Thymus (tissue), 11 donors: ENCODE results near the gene NEXMIF. TPM values are rescaled to one million over a fixed set of nuclear protein-coding genes. Genes with fewer than 3 reads are reported as not detected.
"Not testable (repeated sequence)": the region's sequence is repeated elsewhere in the genome, so short reads cannot be mapped to it uniquely, and the experiment has no call there.

Source experiments
- DNase-seq, 9 donors: peaks; one replicate each; pipeline ENCODE4 v3.0.0-alpha.2; 2013; ENCODE audit warnings: low spot score in 9 of 9, low read depth in 6 of 9, missing footprints in 1 of 9
- H3K27ac ChIP-seq, 2 donors: one replicate each; pipeline ENCODE4 v1.5.1; 2013; ENCODE audit warnings: control low read depth in 1 of 2, low read depth in 1 of 2, low read length in 1 of 2, mild to moderate bottlenecking in 1 of 2, moderate library complexity in 1 of 2
- H3K27me3 ChIP-seq, 2 donors: one replicate each; pipeline ENCODE4 v1.5.1; 2013; ENCODE audit warnings: low read length in 1 of 2; ENCODE audit not compliant: control insufficient read depth in 2 of 2, insufficient read depth in 1 of 2
- H3K36me3 ChIP-seq, 2 donors: one replicate each; pipeline ENCODE4 v1.5.1; 2013; ENCODE audit warnings: low read length in 1 of 2, mild to moderate bottlenecking in 1 of 2, moderate library complexity in 1 of 2; ENCODE audit not compliant: control insufficient read depth in 2 of 2, insufficient read depth in 2 of 2
- H3K4me1 ChIP-seq, 2 donors: one replicate each; pipeline ENCODE4 v1.5.1; 2013; ENCODE audit warnings: low read length in 2 of 2; ENCODE audit not compliant: control insufficient read depth in 2 of 2, insufficient read depth in 2 of 2
- H3K4me3 ChIP-seq, 2 donors: one replicate each; pipeline ENCODE4 v1.5.1; 2013; ENCODE audit warnings: low read length in 2 of 2, control low read depth in 1 of 2, mild to moderate bottlenecking in 1 of 2
- H3K9me3 ChIP-seq, 2 donors: one replicate each; pipeline ENCODE4 v1.5.1; 2013; ENCODE audit warnings: low read length in 1 of 2, mild to moderate bottlenecking in 1 of 2; ENCODE audit not compliant: control insufficient read depth in 2 of 2, insufficient read depth in 1 of 2
- WGBS: extraction: QIAGEN DNeasy Blood & Tissue Kit; methylation state at CpG from one replicate; pipeline ENCODE4 v1.1.7; 2013; 5-methylcytosine and 5-hydroxymethylcytosine counted together
- polyA plus RNA-seq: library from polyadenylated mRNA; stranded (reverse); fragments of 200-250 nt; gene quantifications from one replicate; pipeline ENCODE4 v1.2.3, GENCODE V29; 2013
- total RNA-seq: library from RNA; stranded (reverse); fragments of 120-200 nt; gene quantifications from one replicate; pipeline ENCODE4 v1.2.4, GENCODE V29; 2013
- donor health status: healthy.

NEXMIF gene
- total and polyA plus RNA-seq, 2 donors = 0.05 to 0.11 TPM

- H3K27ac ChIP-seq, H3K27me3 ChIP-seq, H3K36me3 ChIP-seq, DNase-seq, H3K4me1 ChIP-seq, H3K9me3 ChIP-seq, H3K4me3 ChIP-seq: not testable (repeated sequence)
- 89% methylated on average over 2 of the region's 2 CpGs for WGBS
These were observed 105.5 kb downstream of the NEXMIF start for GRCh38 chrX:74819797-74820196.

GRCh38 chrX:74814681-74815080 lies 110.6 kb downstream of the NEXMIF start:
- Histone ChIP-seq H3K4me1 (no peaks in the 10 kb centered on the region), H3K4me3 (no peak overlapping the region), H3K36me3 (no peaks in the 10 kb centered on the region), H3K27ac (no peak overlapping the region), H3K27me3 (no peaks in the 10 kb centered on the region), H3K9me3 (no peaks in the 10 kb centered on the region)
- no peak for DNase-seq

GRCh38 chrX:74804574-74804973 lies 120.7 kb downstream of the NEXMIF start:
- DNase-seq = no peak
- Histone ChIP-seq H3K27me3 (no peaks in the 10 kb centered on the region), H3K36me3 (no peaks in the 10 kb centered on the region), H3K4me1 (no peaks in the 10 kb centered on the region), H3K27ac (no peak overlapping the region), H3K4me3 (no peak overlapping the region), H3K9me3 (no peaks in the 10 kb centered on the region)
- 89% methylated on average over 5 of the region's 5 CpGs for WGBS

- Histone ChIP-seq H3K4me3 (no peak overlapping the region), H3K4me1 (no peaks in the 10 kb centered on the region), H3K27ac (no peak overlapping the region), H3K9me3 (no peaks in the 10 kb centered on the region), H3K27me3 (no peaks in the 10 kb centered on the region), H3K36me3 (no peaks in the 10 kb centered on the region)
- 97% methylated on average over 2 of the region's 2 CpGs for WGBS
- DNase-seq = no peak
These were observed 125.2 kb downstream of the NEXMIF start for GRCh38 chrX:74800062-74800461.

- WGBS = 92% methylated on average over 2 of the region's 2 CpGs
- H3K27me3 ChIP-seq = no peaks in the 10 kb centered on the region
- no peak overlapping the region for H3K4me3 ChIP-seq
- H3K9me3 ChIP-seq = no peaks in the 10 kb centered on the region
- no peaks in the 10 kb centered on the region for H3K36me3 ChIP-seq
- no peaks in the 10 kb centered on the region for H3K4me1 ChIP-seq
- H3K27ac ChIP-seq = no peak overlapping the region
- DNase-seq = no peak
These were observed 127.8 kb downstream of the NEXMIF start for GRCh38 chrX:74797338-74797887.

GRCh38 chrX:74788545-74789086 lies 136.6 kb downstream of the NEXMIF start:
- no peaks in the 10 kb centered on the region for H3K27me3 ChIP-seq
- no peaks in the 10 kb centered on the region for H3K4me1 ChIP-seq
- no peaks in the 10 kb centered on the region for H3K36me3 ChIP-seq
- no peaks in the 10 kb centered on the region for H3K9me3 ChIP-seq
- DNase-seq = no peak
- WGBS = 65% methylated on average over 1 of the region's 1 CpG
- H3K27ac ChIP-seq = no peak overlapping the region
- no peak overlapping the region for H3K4me3 ChIP-seq

GRCh38 chrX:74784629-74785028 lies 140.6 kb downstream of the NEXMIF start:
- WGBS = 92% methylated on average over 3 of the region's 3 CpGs
- H3K27ac ChIP-seq = no peak overlapping the region
- H3K36me3 ChIP-seq = no peaks in the 10 kb centered on the region

GRCh38 chrX:74781507-74782034 lies 143.7 kb downstream of the NEXMIF start:
- no peak for DNase-seq
- no peaks in the 10 kb centered on the region for H3K4me1 ChIP-seq
- H3K36me3 ChIP-seq = no peaks in the 10 kb centered on the region
- WGBS = 77% methylated on average over 1 of the region's 1 CpG
- no peaks in the 10 kb centered on the region for H3K9me3 ChIP-seq
- H3K4me3 ChIP-seq = no peak overlapping the region
- H3K27ac ChIP-seq = no peak overlapping the region
- H3K27me3 ChIP-seq = no peaks in the 10 kb centered on the region

More at GRCh38 chrX:74784629-74785028, 140.6 kb downstream of the NEXMIF start:
- Histone ChIP-seq H3K4me1 (no peaks in the 10 kb centered on the region), H3K4me3 (no peak overlapping the region), H3K9me3 (no peaks in the 10 kb centered on the region), H3K27me3 (no peaks in the 10 kb centered on the region)
- no peak for DNase-seq

GRCh38 chrX:74779175-74779574 lies 146.1 kb downstream of the NEXMIF start:
- DNase-seq = no peak
- H3K4me3 ChIP-seq = no peak overlapping the region
- H3K27ac ChIP-seq = no peak overlapping the region
- no peaks in the 10 kb centered on the region for H3K9me3 ChIP-seq
- 94% methylated on average over 3 of the region's 3 CpGs for WGBS
- no peaks in the 10 kb centered on the region for H3K4me1 ChIP-seq
- H3K36me3 ChIP-seq = no peaks in the 10 kb centered on the region
- H3K27me3 ChIP-seq = no peaks in the 10 kb centered on the region
